ENCODE results near the gene PDCL3.

DNA sequence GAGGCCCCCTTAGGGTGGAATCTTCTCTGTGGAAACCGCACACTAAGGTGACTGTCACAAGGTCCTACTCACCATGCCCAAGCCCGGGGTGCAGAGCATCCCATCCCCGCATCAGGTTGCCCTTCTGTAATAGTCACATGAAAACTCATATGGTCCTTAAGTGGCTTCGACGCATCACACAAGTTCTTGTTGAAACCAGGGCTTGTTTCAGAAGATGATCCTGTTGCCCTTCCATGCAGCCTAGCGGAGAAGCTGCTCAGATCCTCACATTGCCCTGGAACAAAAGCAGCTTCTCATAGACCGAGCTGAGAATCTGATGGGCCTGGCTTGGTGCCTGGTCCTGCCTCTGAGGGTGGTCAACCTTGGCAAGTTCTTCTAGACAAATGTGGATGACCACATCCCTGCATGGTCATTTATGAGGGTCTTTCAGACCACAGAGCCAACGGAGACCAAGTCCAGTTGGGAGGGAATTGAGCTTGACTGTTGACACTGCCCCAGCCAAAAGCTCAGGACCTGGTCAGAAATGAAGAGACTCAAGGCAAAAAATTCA, 54.1 kb downstream of the PDCL3 start:
- TF ChIP-seq, protein P1, sequence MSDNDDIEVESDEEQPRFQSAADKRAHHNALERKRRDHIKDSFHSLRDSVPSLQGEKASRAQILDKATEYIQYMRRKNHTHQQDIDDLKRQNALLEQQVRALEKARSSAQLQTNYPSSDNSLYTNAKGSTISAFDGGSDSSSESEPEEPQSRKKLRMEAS (IDR thresholded peaks at IDR 0.05; ENCODE audit: insufficient read depth, insufficient read length): no peak
- TF ChIP-seq, protein P2, sequence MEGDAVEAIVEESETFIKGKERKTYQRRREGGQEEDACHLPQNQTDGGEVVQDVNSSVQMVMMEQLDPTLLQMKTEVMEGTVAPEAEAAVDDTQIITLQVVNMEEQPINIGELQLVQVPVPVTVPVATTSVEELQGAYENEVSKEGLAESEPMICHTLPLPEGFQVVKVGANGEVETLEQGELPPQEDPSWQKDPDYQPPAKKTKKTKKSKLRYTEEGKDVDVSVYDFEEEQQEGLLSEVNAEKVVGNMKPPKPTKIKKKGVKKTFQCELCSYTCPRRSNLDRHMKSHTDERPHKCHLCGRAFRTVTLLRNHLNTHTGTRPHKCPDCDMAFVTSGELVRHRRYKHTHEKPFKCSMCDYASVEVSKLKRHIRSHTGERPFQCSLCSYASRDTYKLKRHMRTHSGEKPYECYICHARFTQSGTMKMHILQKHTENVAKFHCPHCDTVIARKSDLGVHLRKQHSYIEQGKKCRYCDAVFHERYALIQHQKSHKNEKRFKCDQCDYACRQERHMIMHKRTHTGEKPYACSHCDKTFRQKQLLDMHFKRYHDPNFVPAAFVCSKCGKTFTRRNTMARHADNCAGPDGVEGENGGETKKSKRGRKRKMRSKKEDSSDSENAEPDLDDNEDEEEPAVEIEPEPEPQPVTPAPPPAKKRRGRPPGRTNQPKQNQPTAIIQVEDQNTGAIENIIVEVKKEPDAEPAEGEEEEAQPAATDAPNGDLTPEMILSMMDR (IDR thresholded peaks at IDR 0.05; ENCODE audit: extremely low read depth in 1 of 2, insufficient read depth in 1 of 2, low read depth in 1 of 2, low read length in 2 of 2): no peak
- TF ChIP-seq POLR2A (IDR thresholded peaks at IDR 0.05; ENCODE audit: low read depth, low read length): no peak
- TF ChIP-seq EZH2 (IDR thresholded peaks at IDR 0.05; ENCODE audit: borderline replicate concordance, low read depth, low read length, severe bottlenecking): no peak
- TF ChIP-seq GATA2 (IDR thresholded peaks at IDR 0.05; ENCODE audit: insufficient read depth, insufficient read length, low read depth, low read length): no peak
- no peak for TF ChIP-seq MYC (IDR thresholded peaks at IDR 0.05; ENCODE audit: low read depth, low read length)
- TF ChIP-seq POLR2AphosphoS5 (IDR thresholded peaks at IDR 0.05; ENCODE audit: insufficient read depth, low read depth, low read length): no peak
- no peak for TF ChIP-seq FOS (IDR thresholded peaks at IDR 0.05; ENCODE audit: borderline replicate concordance, insufficient read depth, low read length)
